Hematopoietic multipotent progenitor cell (in vitro differentiated cells): ENCODE data around the gene APOL2. TPM values are rescaled to one million over a fixed set of nuclear protein-coding genes. Genes with fewer than 3 reads are reported as not detected.
A peak's percentile ranks its signal among the peaks of the same experiment; 100 is the strongest.
"Not testable (repeated sequence)": the region's sequence is repeated elsewhere in the genome, so short reads cannot be mapped to it uniquely, and the experiment has no call there.

Experiments
- DNase-seq, 3 donors: peaks; one replicate each; pipeline ENCODE4 v3.0.0-alpha.2; 2011 to 2015; ENCODE audit warnings: low read depth in 2 of 3, low spot score in 2 of 3
- total RNA-seq: library from RNA; depleted of rRNA; stranded (reverse); fragments of >200 nt; gene quantifications from one replicate; pipeline ENCODE4 v1.2.3, GENCODE V29; 2012

Gene APOL2
- total RNA-seq, 1 donor = 53.9 TPM

- peak in 1 of 3 donors; percentile 26 for DNase-seq
Observed at GRCh38 chr22:36201630-36202319, 37.6 kb downstream of the APOL2 start, which contains the start of gene APOL4. Gene APOL4 (minus strand): TSS chr22:36201809. CDS start chr22:36201734, 75 bp downstream.

- not testable (repeated sequence) for DNase-seq
Observed at GRCh38 chr22:36201025-36201424, 38.3 kb downstream of the APOL2 start.

- no peak for DNase-seq
Observed at GRCh38 chr22:36199001-36199551, 40.3 kb downstream of the APOL2 start.

GRCh38 chr22:36198536-36198935 is 40.8 kb downstream of the APOL2 start:
- no peak for DNase-seq

GRCh38 chr22:36197514-36198146 is 41.7 kb downstream of the APOL2 start:
- no peak for DNase-seq

- DNase-seq = peak in 2 of 3 donors; percentile 36 to 39
Observed at GRCh38 chr22:36197065-36197440, 42.3 kb downstream of the APOL2 start.

GRCh38 chr22:36196254-36197064 is 42.9 kb downstream of the APOL2 start:
- DNase-seq = no peak

- DNase-seq = peak in 2 of 3 donors; percentile 57 to 81
Observed at GRCh38 chr22:36194971-36195370, 44.4 kb downstream of the APOL2 start.

- DNase-seq = no peak
Observed at GRCh38 chr22:36194385-36194784, 44.9 kb downstream of the APOL2 start.

- no peak for DNase-seq
Observed at GRCh38 chr22:36193577-36193976, 45.8 kb downstream of the APOL2 start.

GRCh38 chr22:36193171-36193570 is 46.2 kb downstream of the APOL2 start:
- DNase-seq = no peak

GRCh38 chr22:36192542-36192941 is 46.8 kb downstream of the APOL2 start:
- DNase-seq = no peak

- DNase-seq = no peak
Observed at GRCh38 chr22:36191106-36191836, 48.1 kb downstream of the APOL2 start.

GRCh38 chr22:36187862-36188261 is 51.5 kb downstream of the APOL2 start:
- not testable (repeated sequence) for DNase-seq

- no peak for DNase-seq
Observed at GRCh38 chr22:36185828-36186624, 53.3 kb downstream of the APOL2 start.

GRCh38 chr22:36184433-36185025 is 54.8 kb downstream of the APOL2 start:
- no peak for DNase-seq

- no peak for DNase-seq
Observed at GRCh38 chr22:36183446-36183845, 55.9 kb downstream of the APOL2 start.

GRCh38 chr22:36182857-36183256 is 56.5 kb downstream of the APOL2 start:
- DNase-seq = no peak

- no peak for DNase-seq
Observed at GRCh38 chr22:36182056-36182455, 57.3 kb downstream of the APOL2 start.
